ENCODE measurements around the gene ALDH3B2. TPM values are rescaled to one million over a fixed set of nuclear protein-coding genes. Genes with fewer than 3 reads are reported as not detected.

The ALDH3B2 gene
- total and polyA plus RNA-seq, 2 of the 8 experiments (the other 6 are each of a cell fraction or from before 2014, with no cell fraction given) = not detected

DNA sequence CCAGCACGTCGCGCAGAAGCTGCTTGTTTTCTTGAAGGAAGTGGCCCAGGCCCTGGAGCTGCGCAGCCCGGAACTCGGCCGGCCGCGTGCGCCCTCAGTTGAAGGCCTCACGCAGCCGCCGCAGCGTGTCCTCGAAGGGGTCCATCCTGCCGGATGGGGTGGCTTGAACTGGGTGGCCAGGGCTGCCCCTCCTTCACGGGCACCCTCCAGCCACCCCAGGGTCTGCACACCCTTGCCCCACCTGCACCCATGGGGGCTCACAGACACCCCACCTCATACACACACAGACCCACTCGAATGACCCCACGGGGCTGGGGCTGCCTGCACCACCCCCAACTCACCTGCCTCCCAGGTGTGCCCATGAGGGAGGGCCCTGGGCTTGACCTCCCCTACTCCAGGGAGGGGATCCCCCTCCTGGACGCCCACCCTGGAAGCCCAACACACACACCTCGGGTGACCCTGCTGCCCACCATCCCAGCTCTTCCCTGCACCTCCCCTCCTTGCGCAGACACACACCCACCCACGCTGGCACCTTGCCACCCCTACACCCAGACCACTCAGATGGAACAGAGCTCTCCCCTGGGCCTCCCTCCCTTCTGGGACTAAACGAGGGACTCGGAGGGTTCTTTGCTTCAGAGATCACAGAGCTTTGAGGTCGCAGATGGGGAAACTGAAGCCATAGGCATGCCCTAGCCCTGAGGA, 6.8 kb downstream of the ALDH3B2 start:
- Histone ChIP-seq H2BK5ac (ENCODE audit: low read depth, low read length) (no peak overlapping the region), H3K4me1 (replicated peaks in 1 of 4; ENCODE audit: control insufficient read depth in 3 of 4, insufficient read depth in 4 of 4, low read length in 3 of 4) (no peaks in the 10 kb centered on the region), H3K4me3 (ENCODE audit: extremely low read depth in 1 of 4, insufficient read depth in 2 of 4, low read depth in 3 of 4, low read length in 4 of 4) (no peak overlapping the region), H2BK12ac (ENCODE audit: low read depth, low read length) (no peak overlapping the region), H4K91ac (replicated peaks; ENCODE audit: insufficient read length, low read length) (no peak overlapping the region), H3K4me2 (ENCODE audit: insufficient read depth in 1 of 2, low read depth in 2 of 2, low read length in 2 of 2) (no peak overlapping the region), H3K14ac (ENCODE audit: insufficient read length) (no peak overlapping the region), H2BK120ac (replicated peaks; ENCODE audit: low read depth, low read length) (no peak overlapping the region), H2AFZ (ENCODE audit: low read length) (no peak overlapping the region), H2BK20ac (ENCODE audit: low read length) (no peak overlapping the region), H3K79me2 (ENCODE audit: control insufficient read depth in 1 of 2, insufficient read depth in 2 of 2, low read length in 2 of 2) (no peaks in the 10 kb centered on the region), H4K5ac (ENCODE audit: insufficient read length, low read depth, low read length) (no peak overlapping the region), H4K8ac (ENCODE audit: extremely low read depth, insufficient read depth, low read length) (peak overlapping the region; percentile 53; the same call in 1 of the 2 replicates), H3K9ac (replicated peaks in 1 of 4; ENCODE audit: extremely low read depth in 1 of 4, low read depth in 3 of 4, low read length in 3 of 4) (no peak overlapping the region), H3K23me2 (ENCODE audit: low read depth, low read length) (peaks cover 14% of the 10 kb centered on the region; the same call in 1 of the 2 replicates), H3K9me3 (ENCODE audit: insufficient read depth in 2 of 2, low read depth in 1 of 2, low read length in 1 of 2) (no peaks in the 10 kb centered on the region), H3K36me3 (ENCODE audit: control insufficient read depth in 2 of 4, insufficient read depth in 4 of 4, low read length in 3 of 4) (no peaks in the 10 kb centered on the region), H4K20me1 (replicated peaks in 1 of 2; ENCODE audit: control insufficient read depth in 1 of 2, insufficient read depth in 2 of 2, low read length in 2 of 2) (peaks cover 0 to 2% of the 10 kb centered on the region in 2 experiments), H3K56ac (replicated peaks; ENCODE audit: insufficient read length, low read depth, low read length) (no peak overlapping the region), H3K18ac (ENCODE audit: extremely low read depth, low read length) (no peak overlapping the region), H3K27ac (ENCODE audit: low read depth, low read length) (no peak overlapping the region; the same call in 1 of the 2 replicates), H3K79me1 (ENCODE audit: low read depth, low read length) (no peaks in the 10 kb centered on the region), H3K4ac (replicated peaks; ENCODE audit: insufficient read length, low read depth, low read length) (no peak overlapping the region), H3K27me3 (replicated peaks in 1 of 4; ENCODE audit: control insufficient read depth in 3 of 4, extremely low read depth in 1 of 4, insufficient read depth in 3 of 4, low read length in 3 of 4) (no peaks in the 10 kb centered on the region), H3K23ac (ENCODE audit: insufficient read length) (no peak overlapping the region), H2BK15ac (ENCODE audit: low read length) (no peak overlapping the region), H2AK5ac (ENCODE audit: low read depth, low read length) (no peak overlapping the region)
- DNase-seq (ENCODE audit: low read depth in 1 of 2, low spot score in 2 of 2) = no peak
- POLR2A ChIA-PET (ENCODE audit: partially characterized antibody) = interaction anchor here (1.2 kb wide), 1 partner anchor 41 kb away, joined by 3 read pairs; no protein-coding TSS in a partner anchor
- TF ChIP-seq CBX8 (IDR thresholded peaks at IDR 0.05; ENCODE audit: borderline replicate concordance, low read depth, low read length) = no peak
- TF ChIP-seq TAF7 (optimal IDR thresholded peaks at IDR 0.05; ENCODE audit: borderline replicate concordance, low read depth, low read length) = no peak
- CTCF ChIA-PET (ENCODE audit: partially characterized antibody) = interaction anchor here (0.6 to 4.4 kb wide), 11 partner anchors 8 to 124 kb away, joined by 3 to 29 read pairs (median 4); partner anchors contain the start of gene NUDT8
- FAIRE-seq = no peak
- 93% methylated on average over 11 of the region's 26 CpGs; no CpG with 5 or more reads in 1 of the 2 experiments for WGBS, 2 experiments (ENCODE audit: extremely low coverage in 1 of 2, insufficient coverage in 1 of 2, insufficient read length in 1 of 2, insufficient replicate concordance in 2 of 2, low coverage in 1 of 2, low lambda C conversion rate in 2 of 2, missing lambda C conversion rate in 1 of 2)

Measured in H1 (cell line).